Hair follicle dermal papilla cell (primary cell): ENCODE measurements around the gene DDX23. TPM values are rescaled to one million over a fixed set of nuclear protein-coding genes. Genes with fewer than 3 reads are reported as not detected.

Experiments used
- small RNA-seq: library from RNA; depleted of rRNA; stranded (forward); fragments of <200 nt; gene quantifications from one replicate; pipeline ENCODE3, GENCODE V24; 2012
- total RNA-seq: library from RNA; depleted of rRNA; stranded (reverse); fragments of >200 nt; gene quantifications from 2 replicates; pipeline ENCODE4 v1.2.3, GENCODE V29; 2012

DDX23 gene
- 45.2 and 54.8 TPM in 2 replicates for total RNA-seq

GRCh38 chr12:48851883-48852733, at the start of gene DDX23:
Gene DDX23, minus strand, starts transcription at chr12:48852163. Its CDS starts 6,381 bp downstream, at chr12:48845782.

GRCh38 chr12:48865281-48866051, 13.5 kb upstream of the DDX23 start, which contains the start of gene RND1:
Gene RND1, minus strand, starts transcription at chr12:48865870. Its CDS starts 103 bp downstream, at chr12:48865767.

GRCh38 chr12:48817873-48818830, 33.8 kb downstream of the DDX23 start, which contains the start of gene CACNB3:
Gene CACNB3, plus strand, starts transcription at chr12:48818496. Its CDS starts 434 bp downstream, at chr12:48818930.

GRCh38 chr12:48788854-48789775, 62.8 kb downstream of the DDX23 start, which contains the start of gene ADCY6:
Gene ADCY6, minus strand, starts transcription at chr12:48789089. Its CDS starts 5,655 bp downstream, at chr12:48783434.

Small RNA genes lying within 50 kb of the gene (small RNA-seq; reads per million reads assigned to genes)
- gene RF00019 (not detected), gene RNU6-600P (not detected)

Other genes with a start within 250 kb of the DDX23 start
- gene KANSL2, start 169.9 kb downstream of the DDX23 start, total RNA-seq = 40.3 and 44.5 TPM in 2 replicates
- gene CCNT1, start 135.5 kb downstream of the DDX23 start, total RNA-seq = 30.8 and 34.2 TPM in 2 replicates
- 34.9 and 52.2 TPM in 2 replicates for gene ADCY6, start 63.1 kb downstream of the DDX23 start, total RNA-seq
- gene CACNB3, start 33.7 kb downstream of the DDX23 start, total RNA-seq = 20.2 and 21.6 TPM in 2 replicates
- gene RND1, start 13.7 kb upstream of the DDX23 start, total RNA-seq = 0.16 TPM in 1 of 2 replicates, not detected in the other
- gene FKBP11, start 73.3 kb upstream of the DDX23 start, total RNA-seq = 15.9 and 16.7 TPM in 2 replicates
- 54.5 and 61.6 TPM in 2 replicates for gene ARF3, start 105.3 kb upstream of the DDX23 start, total RNA-seq
- gene WNT10B, start 119.6 kb upstream of the DDX23 start, total RNA-seq = 0.16 TPM in 1 of 2 replicates, not detected in the other
- not detected in 2 replicates for gene WNT1, start 126.2 kb upstream of the DDX23 start, total RNA-seq
- 0.12 and 0.16 TPM in 2 replicates for gene DDN, start 147.2 kb upstream of the DDX23 start, total RNA-seq
- gene PRKAG1, start 166.6 kb upstream of the DDX23 start, total RNA-seq = 74.5 and 87.3 TPM in 2 replicates
- 39.2 and 40.6 TPM in 2 replicates for gene KMT2D, start 208.6 kb upstream of the DDX23 start, total RNA-seq
- 0.36 TPM in 1 of 2 replicates, not detected in the other for gene RHEBL1, start 217.8 kb upstream of the DDX23 start, total RNA-seq
- not detected in 2 replicates for gene DHH, start 242.6 kb upstream of the DDX23 start, total RNA-seq